HCT116 (cell line): ENCODE measurements around the gene NLGN2.

Source experiments
- CEBPB ChIP-seq: IDR thresholded peaks from 2 replicates; pipeline ENCODE4 v1.6.1; 2012; ENCODE audit warnings: low read depth
- EGR1 ChIP-seq: IDR thresholded peaks from 2 replicates; pipeline ENCODE4 v1.6.1; 2012; ENCODE audit warnings: low read depth
- EZH2 ChIP-seq: fragments of 200-600 bp; sonication (generic); IDR thresholded peaks from 2 replicates; pipeline ENCODE4 v1.6.1; 2017; ENCODE audit warnings: antibody characterized with exemption, mixed run types
- JUND ChIP-seq: IDR thresholded peaks from 2 replicates; pipeline ENCODE4 v1.6.1; 2012
- POLR2AphosphoS5 ChIP-seq: IDR thresholded peaks from 2 replicates; pipeline ENCODE4 v1.6.1; 2011; ENCODE audit warnings: mild to moderate bottlenecking, low read depth, low read length, moderate library complexity
- TCF7L2 ChIP-seq: IDR thresholded peaks from 2 replicates; pipeline ENCODE4 v1.7.0; 2011; ENCODE audit warnings: borderline replicate concordance, inconsistent platforms; ENCODE audit not compliant: insufficient read depth, insufficient read length; ENCODE audit errors: extremely low read depth
- ZFX ChIP-seq: fragments of 450-650 bp; IDR thresholded peaks from 2 replicates; pipeline ENCODE4 v1.6.1; 2017
- TF ChIP-seq, protein P1 (sequence below), 3 experiments: fragments of 200-600 bp in 1 of 3; sonication (generic) in 1 of 3; IDR thresholded peaks in 2 of 3; conservative IDR thresholded peaks in 1 of 3; 2 replicates each; pipeline ENCODE4 v1.5.1; 2012 to 2017; ENCODE audit warnings: low read depth in 2 of 3, low read length in 2 of 3, antibody characterized with exemption in 1 of 3, borderline replicate concordance in 1 of 3, control low read depth in 1 of 3, mild to moderate bottlenecking in 1 of 3, mixed read lengths in 1 of 3, mixed run types in 1 of 3, moderate library complexity in 1 of 3; ENCODE audit not compliant: insufficient read depth in 1 of 3
- TF ChIP-seq, protein P2 (sequence below): IDR thresholded peaks from 2 replicates; pipeline ENCODE4 v1.6.1; 2012; ENCODE audit warnings: low read depth
- TF ChIP-seq, protein P3 (sequence below): IDR thresholded peaks from 2 replicates; pipeline ENCODE4 v1.6.1; 2011; ENCODE audit warnings: mild to moderate bottlenecking, low read length, moderate library complexity; ENCODE audit not compliant: insufficient replicate concordance; ENCODE audit errors: extremely low read depth

DNA sequence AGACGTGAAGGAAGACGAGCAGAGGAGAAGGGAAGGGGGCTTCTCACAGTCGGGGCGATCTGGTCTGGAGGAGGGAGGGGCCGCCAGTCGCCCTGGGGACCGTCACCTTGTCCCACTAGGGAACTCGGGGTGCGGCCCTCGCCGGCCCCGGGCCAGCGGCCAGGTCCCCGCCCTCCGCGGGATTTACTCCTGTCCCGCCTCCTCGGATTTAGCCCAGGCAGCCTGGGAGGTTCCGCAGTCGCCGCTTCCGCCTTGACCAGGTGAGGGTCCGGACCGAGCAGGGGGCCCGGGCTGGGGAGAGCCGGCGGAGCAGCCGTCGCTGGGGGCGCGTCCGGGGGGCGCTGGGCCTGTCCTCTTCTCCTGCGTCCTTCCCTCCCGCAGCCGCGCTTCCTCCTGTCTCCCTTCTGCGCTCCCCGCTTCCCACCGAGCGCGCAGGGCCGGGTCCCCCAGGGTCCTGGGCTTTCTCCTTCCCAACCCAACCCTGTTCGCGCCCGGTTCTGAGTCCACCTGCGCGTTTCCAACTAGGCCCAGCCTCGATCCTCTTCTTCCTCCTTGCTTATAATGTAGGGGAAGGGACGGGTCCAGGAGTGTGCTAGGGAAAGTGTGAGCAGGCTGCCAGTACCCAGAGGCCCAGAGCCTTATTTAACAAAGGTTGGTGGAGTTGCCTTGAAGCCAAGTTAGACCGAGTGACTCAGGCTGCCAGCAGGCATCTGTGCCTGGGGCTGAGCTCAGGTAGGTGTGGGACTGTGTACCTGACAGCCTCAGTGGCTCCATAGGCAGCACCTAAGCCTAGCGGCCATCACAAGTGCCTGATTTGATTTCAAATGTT lies 26.6 kb upstream of the NLGN2 start, which contains the start of gene TNK1:
- TF ChIP-seq TCF7L2, result no peak
- TF ChIP-seq, protein P1, sequence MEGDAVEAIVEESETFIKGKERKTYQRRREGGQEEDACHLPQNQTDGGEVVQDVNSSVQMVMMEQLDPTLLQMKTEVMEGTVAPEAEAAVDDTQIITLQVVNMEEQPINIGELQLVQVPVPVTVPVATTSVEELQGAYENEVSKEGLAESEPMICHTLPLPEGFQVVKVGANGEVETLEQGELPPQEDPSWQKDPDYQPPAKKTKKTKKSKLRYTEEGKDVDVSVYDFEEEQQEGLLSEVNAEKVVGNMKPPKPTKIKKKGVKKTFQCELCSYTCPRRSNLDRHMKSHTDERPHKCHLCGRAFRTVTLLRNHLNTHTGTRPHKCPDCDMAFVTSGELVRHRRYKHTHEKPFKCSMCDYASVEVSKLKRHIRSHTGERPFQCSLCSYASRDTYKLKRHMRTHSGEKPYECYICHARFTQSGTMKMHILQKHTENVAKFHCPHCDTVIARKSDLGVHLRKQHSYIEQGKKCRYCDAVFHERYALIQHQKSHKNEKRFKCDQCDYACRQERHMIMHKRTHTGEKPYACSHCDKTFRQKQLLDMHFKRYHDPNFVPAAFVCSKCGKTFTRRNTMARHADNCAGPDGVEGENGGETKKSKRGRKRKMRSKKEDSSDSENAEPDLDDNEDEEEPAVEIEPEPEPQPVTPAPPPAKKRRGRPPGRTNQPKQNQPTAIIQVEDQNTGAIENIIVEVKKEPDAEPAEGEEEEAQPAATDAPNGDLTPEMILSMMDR (IDR thresholded peaks at IDR 0.05 in 2 of 3, conservative IDR thresholded peaks at IDR 0.05 in 1 of 3; ENCODE audit: borderline replicate concordance in 1 of 3, insufficient read depth in 1 of 3, low read depth in 2 of 3, low read length in 2 of 3), result no peak
- TF ChIP-seq, protein P2, sequence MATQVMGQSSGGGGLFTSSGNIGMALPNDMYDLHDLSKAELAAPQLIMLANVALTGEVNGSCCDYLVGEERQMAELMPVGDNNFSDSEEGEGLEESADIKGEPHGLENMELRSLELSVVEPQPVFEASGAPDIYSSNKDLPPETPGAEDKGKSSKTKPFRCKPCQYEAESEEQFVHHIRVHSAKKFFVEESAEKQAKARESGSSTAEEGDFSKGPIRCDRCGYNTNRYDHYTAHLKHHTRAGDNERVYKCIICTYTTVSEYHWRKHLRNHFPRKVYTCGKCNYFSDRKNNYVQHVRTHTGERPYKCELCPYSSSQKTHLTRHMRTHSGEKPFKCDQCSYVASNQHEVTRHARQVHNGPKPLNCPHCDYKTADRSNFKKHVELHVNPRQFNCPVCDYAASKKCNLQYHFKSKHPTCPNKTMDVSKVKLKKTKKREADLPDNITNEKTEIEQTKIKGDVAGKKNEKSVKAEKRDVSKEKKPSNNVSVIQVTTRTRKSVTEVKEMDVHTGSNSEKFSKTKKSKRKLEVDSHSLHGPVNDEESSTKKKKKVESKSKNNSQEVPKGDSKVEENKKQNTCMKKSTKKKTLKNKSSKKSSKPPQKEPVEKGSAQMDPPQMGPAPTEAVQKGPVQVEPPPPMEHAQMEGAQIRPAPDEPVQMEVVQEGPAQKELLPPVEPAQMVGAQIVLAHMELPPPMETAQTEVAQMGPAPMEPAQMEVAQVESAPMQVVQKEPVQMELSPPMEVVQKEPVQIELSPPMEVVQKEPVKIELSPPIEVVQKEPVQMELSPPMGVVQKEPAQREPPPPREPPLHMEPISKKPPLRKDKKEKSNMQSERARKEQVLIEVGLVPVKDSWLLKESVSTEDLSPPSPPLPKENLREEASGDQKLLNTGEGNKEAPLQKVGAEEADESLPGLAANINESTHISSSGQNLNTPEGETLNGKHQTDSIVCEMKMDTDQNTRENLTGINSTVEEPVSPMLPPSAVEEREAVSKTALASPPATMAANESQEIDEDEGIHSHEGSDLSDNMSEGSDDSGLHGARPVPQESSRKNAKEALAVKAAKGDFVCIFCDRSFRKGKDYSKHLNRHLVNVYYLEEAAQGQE, result no peak
- no peak for TF ChIP-seq CEBPB
- no peak for TF ChIP-seq EGR1
- TF ChIP-seq POLR2AphosphoS5, result peak; percentile 99
- no peak for TF ChIP-seq EZH2
- no peak for TF ChIP-seq JUND
- TF ChIP-seq ZFX, result peak; percentile 77
- TF ChIP-seq, protein P3, sequence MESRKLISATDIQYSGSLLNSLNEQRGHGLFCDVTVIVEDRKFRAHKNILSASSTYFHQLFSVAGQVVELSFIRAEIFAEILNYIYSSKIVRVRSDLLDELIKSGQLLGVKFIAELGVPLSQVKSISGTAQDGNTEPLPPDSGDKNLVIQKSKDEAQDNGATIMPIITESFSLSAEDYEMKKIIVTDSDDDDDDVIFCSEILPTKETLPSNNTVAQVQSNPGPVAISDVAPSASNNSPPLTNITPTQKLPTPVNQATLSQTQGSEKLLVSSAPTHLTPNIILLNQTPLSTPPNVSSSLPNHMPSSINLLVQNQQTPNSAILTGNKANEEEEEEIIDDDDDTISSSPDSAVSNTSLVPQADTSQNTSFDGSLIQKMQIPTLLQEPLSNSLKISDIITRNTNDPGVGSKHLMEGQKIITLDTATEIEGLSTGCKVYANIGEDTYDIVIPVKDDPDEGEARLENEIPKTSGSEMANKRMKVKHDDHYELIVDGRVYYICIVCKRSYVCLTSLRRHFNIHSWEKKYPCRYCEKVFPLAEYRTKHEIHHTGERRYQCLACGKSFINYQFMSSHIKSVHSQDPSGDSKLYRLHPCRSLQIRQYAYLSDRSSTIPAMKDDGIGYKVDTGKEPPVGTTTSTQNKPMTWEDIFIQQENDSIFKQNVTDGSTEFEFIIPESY, result no peak
